DMS114 treated with DMSO at 0.1 percent for 48 hours (cell line): Measurements from ENCODE around the gene OXER1.

Experiments
- DNase-seq: peaks from one replicate; lab custom pipeline; 2025; ENCODE audit not compliant: unreplicated experiment; lab: John Stamatoyannopoulos, UW

OXER1 gene, protein sequence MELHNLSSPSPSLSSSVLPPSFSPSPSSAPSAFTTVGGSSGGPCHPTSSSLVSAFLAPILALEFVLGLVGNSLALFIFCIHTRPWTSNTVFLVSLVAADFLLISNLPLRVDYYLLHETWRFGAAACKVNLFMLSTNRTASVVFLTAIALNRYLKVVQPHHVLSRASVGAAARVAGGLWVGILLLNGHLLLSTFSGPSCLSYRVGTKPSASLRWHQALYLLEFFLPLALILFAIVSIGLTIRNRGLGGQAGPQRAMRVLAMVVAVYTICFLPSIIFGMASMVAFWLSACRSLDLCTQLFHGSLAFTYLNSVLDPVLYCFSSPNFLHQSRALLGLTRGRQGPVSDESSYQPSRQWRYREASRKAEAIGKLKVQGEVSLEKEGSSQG

DNA sequence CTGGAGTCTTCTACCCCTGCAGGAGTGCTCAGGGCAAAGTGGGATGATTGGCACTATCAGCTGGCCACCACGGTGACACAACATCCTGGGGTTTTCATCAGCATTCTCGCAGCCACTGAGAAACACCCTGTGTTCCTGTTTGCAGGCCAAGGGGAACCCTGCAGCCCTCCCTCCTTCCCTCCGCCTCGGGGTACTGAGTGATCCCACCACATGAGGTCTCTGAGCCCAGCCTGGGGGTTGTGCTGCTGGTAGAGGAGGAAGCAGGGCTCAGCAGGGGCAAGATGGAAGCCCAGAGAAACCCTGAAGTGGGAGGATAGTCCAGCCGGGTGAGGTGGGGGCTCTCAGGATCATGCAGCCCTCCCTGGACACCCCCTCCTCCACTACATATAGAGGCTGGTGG lies at the start of gene OXER1:
TSS of gene OXER1 (minus strand) at position 40 of the 400 bp plus-strand sequence. CDS start 73 bp downstream, outside the sequence.
- DNase-seq, result no peak

DNA sequence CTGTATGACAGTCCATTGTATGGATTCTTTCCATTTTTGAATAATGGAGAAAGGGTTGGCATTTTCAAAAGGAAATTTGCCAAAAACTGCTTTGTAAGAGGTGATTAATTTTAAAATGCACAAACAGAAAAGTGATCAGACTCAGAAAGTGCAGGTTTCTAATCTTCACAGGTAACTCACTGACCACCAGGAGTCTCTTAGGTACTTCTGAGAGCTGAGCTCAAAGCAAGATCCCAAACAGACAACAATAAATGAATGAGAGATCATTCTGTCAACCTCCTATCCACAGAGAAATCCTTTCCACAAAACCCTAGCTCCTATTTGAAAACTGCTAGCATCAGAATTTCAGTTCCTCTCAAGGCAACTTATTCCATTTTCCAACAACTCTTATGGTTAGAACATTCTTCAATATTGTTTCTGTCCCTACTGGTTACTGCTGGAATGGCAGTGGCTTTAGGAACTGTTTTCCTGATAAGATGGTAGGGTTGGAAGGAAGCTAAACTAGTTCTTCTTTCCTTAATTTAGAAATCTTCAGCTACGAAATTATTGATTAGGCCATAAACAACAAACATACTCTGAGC lies 49.1 kb upstream of the OXER1 start:
- DNase-seq, result peak; percentile 34

DNA sequence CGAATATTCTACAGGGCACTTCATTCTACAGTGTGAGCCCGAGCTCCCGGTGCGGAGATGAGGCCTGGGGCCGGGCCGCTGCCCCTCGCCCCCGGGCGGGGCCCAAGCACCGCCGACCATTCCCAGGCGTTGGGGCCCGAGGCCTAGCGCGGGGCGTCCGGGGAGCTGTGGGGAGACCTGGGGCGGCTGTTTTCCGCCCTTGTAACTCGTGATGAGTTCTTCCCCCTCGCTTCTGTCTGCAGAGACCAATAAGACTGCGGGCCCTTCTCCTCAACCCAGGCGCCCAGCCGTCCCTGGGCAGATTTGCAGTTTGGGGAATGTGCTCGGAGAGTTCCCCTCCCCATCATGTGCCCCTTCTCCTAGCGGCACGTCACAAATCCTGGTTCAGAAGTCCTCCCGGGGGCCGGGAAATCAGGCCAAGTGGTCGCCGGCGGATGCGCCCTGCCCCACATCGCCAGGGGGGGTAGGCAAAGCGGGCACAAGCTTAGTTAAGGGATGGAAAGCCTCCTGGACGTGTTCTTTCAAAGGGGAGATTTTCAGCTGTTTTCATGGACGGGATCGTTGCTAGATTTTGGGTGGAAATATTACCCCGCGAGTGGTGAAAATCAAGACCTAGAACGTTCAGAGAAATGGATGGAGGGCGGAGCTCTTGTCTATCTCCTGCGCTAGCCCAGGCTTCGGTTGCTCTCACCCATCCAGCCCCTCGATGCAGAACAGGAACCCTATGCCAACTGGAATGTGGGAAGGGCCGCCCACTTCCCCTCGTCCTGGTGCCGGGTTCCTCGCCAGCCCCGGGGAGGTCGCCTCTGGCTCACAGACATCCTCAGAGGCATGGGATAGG lies 47.3 kb upstream of the OXER1 start:
- DNase-seq, result peak; percentile 70

DNA sequence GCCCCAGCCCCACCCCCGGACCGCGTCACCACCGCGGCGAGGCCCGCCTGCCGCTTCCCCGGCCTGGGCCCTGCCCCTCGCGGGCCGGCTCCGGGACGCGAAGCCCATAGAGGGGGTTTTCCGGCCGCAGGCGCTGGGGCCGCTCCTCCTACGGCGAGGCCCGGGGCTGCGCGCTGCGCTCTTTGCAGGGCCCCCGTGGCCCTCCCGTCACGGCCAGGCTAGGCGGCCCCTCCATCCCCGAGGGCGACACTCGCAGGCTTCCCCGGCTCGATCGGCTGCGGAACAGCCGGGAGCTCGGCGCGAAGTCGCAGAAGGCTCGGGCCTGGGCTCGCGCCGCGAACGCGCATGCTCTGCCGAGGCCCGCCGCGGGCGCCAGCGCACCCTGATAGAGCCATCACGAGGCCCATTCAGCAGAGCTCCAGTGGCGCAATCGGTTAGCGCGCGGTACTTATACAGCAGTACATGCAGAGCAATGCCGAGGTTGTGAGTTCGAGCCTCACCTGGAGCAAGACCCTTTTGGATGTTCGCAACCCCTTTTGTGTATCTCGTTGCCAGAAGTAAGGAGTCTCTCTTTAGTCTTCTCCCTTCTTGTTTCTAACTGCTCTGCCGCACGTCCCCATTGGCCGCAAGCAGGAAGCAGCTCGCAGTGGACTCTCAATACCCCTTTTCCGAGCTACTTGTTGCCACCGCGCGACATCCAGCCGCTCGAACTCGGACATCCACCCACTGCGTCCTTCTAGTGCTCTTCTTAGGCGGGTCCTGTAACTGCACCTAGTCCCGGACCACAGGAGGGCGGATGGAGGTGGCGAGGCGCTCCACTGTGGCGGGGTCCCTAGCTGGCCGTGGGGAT lies 46.4 kb upstream of the OXER1 start:
- DNase-seq, result peak; percentile 78

DNA sequence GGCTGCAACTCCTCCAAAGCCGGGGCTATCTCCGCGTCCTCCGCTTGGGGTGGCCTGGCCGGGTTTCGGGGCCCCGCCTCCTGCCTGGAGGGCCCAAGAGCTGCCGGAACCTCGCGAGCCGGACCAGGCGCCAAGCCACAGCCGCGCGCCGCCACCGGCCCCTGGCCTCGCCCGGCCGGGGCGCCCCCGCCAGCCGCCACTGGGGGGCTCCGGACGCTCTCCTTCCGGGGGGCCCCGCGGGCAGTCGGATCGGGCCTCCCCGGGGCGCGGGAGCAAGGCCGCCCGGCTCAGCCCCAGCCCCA lies 45.8 kb upstream of the OXER1 start:
- DNase-seq, result peak; percentile 65

DNA sequence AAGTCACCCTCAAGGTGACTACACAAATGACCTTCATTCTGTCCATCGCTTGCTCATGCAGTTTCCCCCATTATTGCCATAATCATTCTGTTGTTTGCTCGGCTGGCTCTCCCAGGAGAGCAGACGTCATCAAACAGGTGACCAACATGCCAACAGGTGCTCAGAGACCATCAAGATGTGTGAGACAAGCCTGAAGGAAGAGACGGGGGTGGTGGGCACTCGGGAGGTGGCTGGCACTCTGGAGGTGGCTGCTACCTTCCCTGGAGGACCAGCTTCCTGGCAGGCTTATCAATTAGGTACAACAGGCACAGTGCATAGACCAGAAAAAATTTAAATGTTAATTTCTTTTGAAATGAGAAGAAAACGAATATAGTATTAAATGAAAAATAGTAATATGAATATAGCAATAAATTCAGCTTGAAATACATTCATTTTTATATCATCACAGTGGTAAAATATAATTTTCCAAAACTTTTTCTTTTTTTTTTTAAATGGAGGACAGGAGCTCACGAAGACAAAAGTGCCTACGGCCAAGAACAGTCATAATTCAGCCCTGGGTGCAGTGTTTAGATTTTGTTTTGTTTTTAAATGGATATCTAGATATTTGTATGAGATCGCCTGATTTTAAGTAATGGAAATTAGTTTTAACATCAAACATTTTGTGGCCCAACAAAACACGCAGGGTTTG lies 45.3 kb upstream of the OXER1 start:
- DNase-seq, result no peak

DNA sequence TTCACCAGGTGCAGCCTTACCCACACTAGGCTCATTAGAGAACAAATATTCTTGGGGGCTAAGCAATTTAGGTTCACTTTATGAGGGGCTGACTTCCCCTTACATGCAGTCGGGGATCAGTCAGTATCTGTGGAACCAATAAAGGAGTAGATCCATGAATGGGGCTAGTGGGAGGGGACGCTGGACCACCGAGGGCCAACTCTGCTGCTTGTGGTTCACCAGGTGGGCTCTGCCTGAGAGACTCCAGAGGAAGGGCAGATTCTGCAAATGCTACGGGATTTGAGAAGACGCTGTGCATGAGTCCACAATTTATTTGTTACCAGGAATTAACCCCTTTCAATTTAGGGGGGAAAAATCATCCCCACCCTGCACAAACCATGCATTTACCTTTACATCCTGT lies 44.4 kb upstream of the OXER1 start:
- no peak for DNase-seq

DNA sequence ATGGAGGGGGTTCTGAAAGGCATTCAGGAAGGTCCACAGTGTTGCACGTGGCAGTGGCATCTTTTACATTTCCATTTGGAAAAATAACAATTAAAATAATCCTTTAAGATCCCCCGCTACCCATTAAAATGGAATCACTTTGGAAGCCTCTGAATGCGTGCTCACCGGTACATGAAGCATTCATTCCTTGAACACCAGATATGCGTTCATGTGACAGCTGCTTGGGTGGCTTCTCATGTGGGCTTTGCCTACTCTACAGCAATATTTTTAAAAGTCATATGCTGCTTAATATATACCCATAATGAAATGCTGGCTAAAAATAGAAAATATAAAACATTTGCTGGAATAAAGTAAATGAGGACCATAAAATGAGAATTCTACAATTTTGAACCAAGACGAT lies 42.9 kb upstream of the OXER1 start:
- DNase-seq, result no peak

DNA sequence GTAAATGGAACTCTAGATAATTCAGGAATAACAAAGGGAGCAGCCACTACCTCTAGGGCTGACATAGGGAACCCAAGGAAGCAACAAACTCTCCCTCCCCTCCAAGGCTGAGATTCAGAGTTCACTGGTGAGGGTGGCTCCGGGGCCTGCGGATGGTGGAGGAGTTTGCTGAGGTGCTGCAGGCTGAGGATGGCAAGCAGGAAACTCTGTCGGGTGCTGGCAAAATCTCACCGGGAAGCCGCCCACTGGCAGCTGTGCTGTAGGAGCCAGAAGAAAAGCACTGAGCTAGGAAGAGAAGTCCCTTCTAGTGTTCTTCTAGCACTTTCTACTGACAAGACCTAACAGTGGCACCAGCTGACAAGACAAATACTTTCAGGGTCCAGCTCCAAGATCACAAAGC lies 41.0 kb upstream of the OXER1 start:
- no peak for DNase-seq

DNA sequence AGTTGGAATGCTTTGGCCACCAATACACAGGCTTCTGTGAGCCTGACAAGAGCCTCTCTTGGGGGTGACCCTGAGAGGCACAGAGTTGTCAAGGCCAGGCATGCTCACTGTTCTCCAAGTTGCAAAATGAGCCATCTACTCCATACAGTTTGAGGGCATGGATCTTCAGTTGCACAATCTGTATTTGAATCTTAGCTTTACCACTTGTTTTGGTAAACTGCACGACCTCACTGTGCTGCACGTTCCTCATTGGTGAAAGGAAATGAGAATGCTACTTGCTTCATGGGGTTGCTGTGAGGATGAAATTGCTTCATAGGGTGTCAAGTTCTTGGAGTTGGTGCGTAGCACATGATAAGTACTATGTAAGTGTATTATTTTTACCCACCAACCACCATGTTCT lies 40.4 kb upstream of the OXER1 start:
- no peak for DNase-seq

DNA sequence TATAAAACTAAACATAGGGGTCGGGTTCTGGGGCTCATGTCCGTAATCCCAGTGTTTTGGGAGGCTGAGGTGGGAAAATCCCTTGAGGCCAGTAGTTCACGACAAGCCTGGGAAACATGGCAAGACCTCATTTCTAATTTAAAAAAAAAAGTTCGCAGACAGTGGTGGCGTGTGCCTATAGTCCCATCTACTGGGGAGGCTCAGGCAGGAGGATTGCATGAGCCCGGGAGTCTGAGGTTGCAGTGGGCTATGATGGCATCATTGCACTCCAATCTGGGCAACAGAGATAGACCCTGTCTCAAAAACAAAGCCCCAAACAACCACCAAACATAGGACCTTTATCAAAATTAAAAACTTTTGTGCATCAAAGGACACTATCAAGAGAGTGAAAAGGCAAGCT lies 38.2 kb upstream of the OXER1 start:
- no peak for DNase-seq

DNA sequence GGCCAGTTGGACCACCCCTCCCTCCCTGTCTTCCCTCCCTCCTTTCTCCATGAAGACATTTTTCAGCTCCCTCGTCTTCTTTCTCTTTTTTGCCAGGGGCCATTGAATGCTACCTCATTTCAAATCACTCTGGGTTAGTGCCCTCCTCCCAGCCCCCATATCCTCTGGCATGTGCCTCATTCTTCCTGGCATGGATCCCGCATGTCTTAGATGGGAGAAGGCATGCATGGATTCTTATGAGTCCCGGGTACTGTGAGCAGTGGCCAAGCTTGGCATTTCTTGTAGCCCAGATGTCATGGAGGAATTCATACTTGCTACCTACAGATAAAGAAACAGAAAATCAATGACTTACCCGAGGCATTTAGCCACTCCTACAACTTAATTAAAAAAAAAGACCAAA lies 37.4 kb upstream of the OXER1 start:
- DNase-seq, result no peak

DNA sequence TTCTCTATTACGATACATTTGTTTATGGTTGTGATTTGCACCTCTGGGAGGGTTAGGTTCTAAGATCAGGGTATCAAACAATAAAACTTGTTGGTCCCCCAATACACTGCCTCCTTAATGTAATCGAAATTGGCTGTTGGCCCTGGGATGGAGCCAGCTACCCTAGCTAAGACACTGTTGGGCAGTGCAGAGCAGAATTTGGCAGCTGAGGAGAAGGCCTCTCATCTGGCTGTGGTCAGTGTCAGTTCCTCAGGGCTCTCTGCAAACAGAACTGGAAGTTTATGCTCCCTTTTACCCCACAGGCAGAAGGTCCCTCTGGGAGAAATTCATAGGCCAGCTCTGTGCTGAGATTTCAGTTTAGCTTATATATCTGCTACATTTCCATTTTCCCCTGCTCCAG lies 37.0 kb upstream of the OXER1 start:
- DNase-seq, result no peak

DNA sequence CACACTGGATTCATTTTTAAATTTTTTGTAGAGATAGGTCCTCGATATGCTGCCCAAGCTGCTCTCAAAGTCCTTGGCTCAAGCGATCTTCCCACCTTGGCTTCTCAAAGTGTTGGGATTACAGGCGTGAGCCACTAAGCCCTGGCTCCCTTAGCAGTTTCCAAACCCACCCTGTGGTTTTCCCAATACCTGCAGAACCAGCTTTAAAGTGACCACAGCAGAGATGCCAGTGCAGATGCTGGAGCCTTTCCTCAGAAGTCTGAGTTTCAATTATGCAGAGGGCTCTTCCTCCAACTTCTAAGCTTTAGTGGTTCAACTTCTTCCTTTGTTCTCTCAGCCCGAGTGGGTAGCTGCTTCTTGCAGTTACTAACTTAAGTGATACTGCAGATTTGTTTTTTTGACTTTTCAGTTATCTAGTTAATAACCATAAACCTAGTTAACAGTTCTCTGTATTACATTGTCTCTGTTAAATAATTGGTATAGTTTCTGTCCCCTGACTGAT lies 36.6 kb upstream of the OXER1 start:
- DNase-seq, result no peak

DNA sequence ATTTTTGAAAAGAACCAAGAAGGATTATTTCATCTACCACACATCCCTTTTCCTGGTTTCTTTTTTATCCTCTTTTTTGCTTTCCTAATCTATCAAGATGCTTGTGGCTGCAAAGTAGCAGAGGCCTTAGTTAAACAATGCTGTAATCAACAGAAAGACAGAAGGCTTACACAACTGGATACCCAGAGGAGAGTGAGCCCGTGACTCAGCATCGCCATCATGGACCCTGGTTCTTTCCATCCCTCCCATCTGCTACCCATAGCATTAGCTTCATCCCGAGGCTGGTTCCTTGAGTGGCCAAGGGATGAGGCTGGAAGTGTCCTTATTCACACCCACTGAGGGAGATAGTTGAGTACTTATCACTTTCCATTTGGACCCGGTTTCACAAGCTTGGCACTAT lies 35.9 kb upstream of the OXER1 start:
- no peak for DNase-seq

DNA sequence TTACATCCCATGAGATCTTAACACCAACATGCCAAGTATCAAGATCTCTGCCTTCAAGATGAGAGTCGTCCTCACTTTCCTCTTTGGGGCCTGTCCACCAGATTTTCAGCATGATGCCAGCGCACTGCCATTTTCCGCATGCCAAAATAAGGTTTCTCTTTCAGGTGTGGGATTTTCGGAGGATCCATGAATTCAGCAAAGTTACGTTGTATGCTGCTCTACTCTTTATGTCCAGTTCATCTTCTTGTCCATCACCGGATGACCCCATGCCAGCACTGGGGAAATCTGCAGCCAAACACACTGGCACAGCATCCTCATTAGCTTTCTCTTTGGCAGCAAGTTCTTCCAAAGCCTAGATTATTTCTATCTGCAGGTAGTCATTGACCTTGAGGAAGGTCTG lies 33.3 kb upstream of the OXER1 start:
- DNase-seq, result no peak

DNA sequence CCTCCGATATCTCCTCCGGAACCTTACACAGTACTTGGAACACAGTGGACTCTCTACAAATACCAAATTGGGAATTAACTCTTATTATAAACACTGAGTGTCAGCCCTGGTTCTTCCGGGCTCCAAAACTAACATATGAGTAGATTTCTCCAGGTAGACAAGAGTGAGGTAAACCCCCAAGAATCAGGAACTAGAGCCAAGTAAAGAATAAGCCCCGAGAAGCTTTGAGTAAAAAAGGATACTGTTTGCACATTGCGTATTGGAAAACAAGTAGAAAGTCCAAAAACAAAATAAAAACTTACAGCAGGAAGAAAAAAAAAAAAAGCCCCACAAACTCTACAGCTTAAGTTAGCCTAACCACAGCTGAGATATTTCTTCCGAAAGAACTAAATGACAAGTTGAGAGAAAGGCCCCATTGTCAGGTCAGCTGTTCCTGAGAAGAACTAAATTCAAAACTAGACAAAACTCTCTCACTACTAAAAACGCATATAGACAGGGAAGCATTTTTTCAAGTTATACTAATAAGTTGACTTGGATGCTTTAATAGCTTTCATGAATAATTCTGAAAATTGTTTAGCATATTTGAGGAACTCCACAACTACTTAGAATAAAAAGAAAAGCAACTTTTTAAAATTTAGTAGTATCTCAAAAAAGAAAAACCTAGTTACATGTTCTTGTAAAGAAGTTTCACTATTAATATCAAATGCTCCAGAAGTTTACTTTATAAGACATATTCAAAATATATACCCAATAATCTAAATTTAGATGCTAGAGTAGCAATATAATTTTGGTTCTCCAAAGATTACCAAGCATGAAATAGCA lies 32.7 kb upstream of the OXER1 start:
- DNase-seq, result no peak

DNA sequence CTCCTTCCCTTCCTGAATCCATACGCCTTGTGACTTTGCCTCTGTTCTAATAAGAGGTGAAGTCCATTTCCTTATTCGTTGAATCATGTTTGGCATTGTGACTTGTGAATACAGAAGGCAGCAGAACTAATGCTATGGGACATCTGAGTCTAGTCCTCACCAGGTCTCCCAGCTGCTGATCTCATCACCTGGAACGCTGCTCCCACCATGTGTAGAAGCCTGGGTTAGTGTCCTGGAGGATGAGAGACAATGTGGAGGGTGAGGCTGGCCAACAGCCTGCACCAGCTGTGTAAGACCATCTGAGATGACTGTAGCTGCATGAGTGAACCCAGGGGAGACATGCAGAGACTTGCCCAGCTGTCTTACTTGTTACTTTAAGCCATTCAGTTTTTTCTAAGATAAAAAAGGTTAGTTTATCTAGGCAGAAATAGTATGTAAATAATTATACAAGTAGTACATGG lies 31.9 kb upstream of the OXER1 start:
- no peak for DNase-seq

DNA sequence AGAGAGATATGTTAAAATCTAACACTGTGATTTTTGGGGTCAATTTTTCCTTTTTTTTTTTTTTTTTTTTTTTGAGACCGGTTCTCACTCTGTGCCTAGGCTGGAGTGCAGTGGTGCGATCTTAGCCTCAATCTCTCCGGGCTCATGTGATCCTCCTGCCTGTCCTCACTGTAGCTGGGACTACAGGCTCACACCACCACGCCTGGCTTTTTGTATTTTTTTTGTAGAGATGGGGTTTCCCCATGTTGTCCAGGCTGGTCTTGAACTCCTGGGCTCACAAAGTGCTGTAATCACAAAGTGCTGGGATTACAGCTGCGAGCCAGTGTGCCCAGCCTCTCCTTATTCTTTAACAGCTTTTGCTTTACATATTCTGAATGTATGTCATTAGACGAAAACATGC lies 31.3 kb upstream of the OXER1 start:
- DNase-seq, result no peak
